Ectodermal cell (in vitro differentiated cells): ENCODE measurements around the gene TCL1A.

Experiments used
- H3K27ac ChIP-seq: 2 replicates; pipeline ENCODE4 v1.7.0; 2013; ENCODE audit warnings: mild to moderate bottlenecking, low read depth, low read length; ENCODE audit not compliant: insufficient read depth, poor library complexity, severe bottlenecking
- H3K27me3 ChIP-seq: 2 replicates; pipeline ENCODE4 v1.7.0; 2013; ENCODE audit warnings: mild to moderate bottlenecking, low read length; ENCODE audit not compliant: insufficient read depth, control insufficient read depth, poor library complexity, severe bottlenecking
- H3K36me3 ChIP-seq: one replicate; pipeline ENCODE4 v1.7.0; 2013; ENCODE audit warnings: low read length; ENCODE audit not compliant: control insufficient read depth, insufficient read depth
- H3K4me1 ChIP-seq: one replicate; pipeline ENCODE4 v1.7.0; 2013; ENCODE audit warnings: low read length; ENCODE audit not compliant: control insufficient read depth, insufficient read depth
- H3K4me3 ChIP-seq: 2 replicates; pipeline ENCODE4 v1.7.0; 2013; ENCODE audit warnings: low read depth, low read length, control low read depth; ENCODE audit not compliant: insufficient read depth
- H3K9me3 ChIP-seq: 2 replicates; pipeline ENCODE4 v1.7.0; 2013; ENCODE audit warnings: mild to moderate bottlenecking, low read length, moderate library complexity; ENCODE audit not compliant: control insufficient read depth
- WGBS, 2 experiments: methylation state at CpG; one replicate each; pipeline ENCODE4 v1.1.7; 2013; ENCODE audit warnings: missing lambda C conversion rate in 2 of 2; 5-methylcytosine and 5-hydroxymethylcytosine counted together

Gene TCL1A

GRCh38 chr14:95695051-95695450 lies 18.9 kb downstream of the TCL1A start:
- Histone ChIP-seq H3K9me3 (no peaks in the 10 kb centered on the region), H3K27ac (no peak overlapping the region), H3K4me1 (peaks cover 9% of the 10 kb centered on the region), H3K4me3 (no peak overlapping the region), H3K27me3 (no peaks in the 10 kb centered on the region), H3K36me3 (no peaks in the 10 kb centered on the region)
- 73 to 77% methylated on average over 5 of the region's 5 CpGs for WGBS, 2 experiments

GRCh38 chr14:95692109-95692508 lies 21.8 kb downstream of the TCL1A start:
- Histone ChIP-seq H3K27ac (no peak overlapping the region), H3K9me3 (no peaks in the 10 kb centered on the region), H3K4me3 (no peak overlapping the region), H3K36me3 (no peaks in the 10 kb centered on the region), H3K4me1 (peaks cover 5% of the 10 kb centered on the region), H3K27me3 (no peaks in the 10 kb centered on the region)
- WGBS, 2 experiments = 93 to 95% methylated on average over 4 of the region's 4 CpGs

GRCh38 chr14:95691591-95691990 lies 22.3 kb downstream of the TCL1A start:
- Histone ChIP-seq H3K36me3 (no peaks in the 10 kb centered on the region), H3K4me1 (peaks cover 5% of the 10 kb centered on the region), H3K9me3 (no peaks in the 10 kb centered on the region), H3K4me3 (no peak overlapping the region), H3K27me3 (no peaks in the 10 kb centered on the region), H3K27ac (no peak overlapping the region)
- WGBS, 2 experiments = 91% methylated on average over 10 of the region's 10 CpGs

GRCh38 chr14:95690815-95691214 lies 23.1 kb downstream of the TCL1A start:
- H3K27me3 ChIP-seq = no peaks in the 10 kb centered on the region
- 88 to 89% methylated on average over 10 of the region's 10 CpGs for WGBS, 2 experiments
- H3K9me3 ChIP-seq = no peaks in the 10 kb centered on the region
- no peak overlapping the region for H3K4me3 ChIP-seq
- no peak overlapping the region for H3K27ac ChIP-seq
- H3K4me1 ChIP-seq = peaks cover 5% of the 10 kb centered on the region
- H3K36me3 ChIP-seq = no peaks in the 10 kb centered on the region

- H3K27ac ChIP-seq = no peak overlapping the region
- no peaks in the 10 kb centered on the region for H3K27me3 ChIP-seq
- no peaks in the 10 kb centered on the region for H3K9me3 ChIP-seq
- H3K4me1 ChIP-seq = peaks cover 5% of the 10 kb centered on the region
- no peaks in the 10 kb centered on the region for H3K36me3 ChIP-seq
- 63 to 64% methylated on average over 5 of the region's 5 CpGs for WGBS, 2 experiments
- no peak overlapping the region for H3K4me3 ChIP-seq
Measured at GRCh38 chr14:95689441-95689840, 24.5 kb downstream of the TCL1A start.

- no peak overlapping the region for H3K27ac ChIP-seq
- 63 to 69% methylated on average over 2 of the region's 2 CpGs for WGBS, 2 experiments
- no peak overlapping the region for H3K4me3 ChIP-seq
- H3K9me3 ChIP-seq = no peaks in the 10 kb centered on the region
- H3K27me3 ChIP-seq = no peaks in the 10 kb centered on the region
- H3K36me3 ChIP-seq = no peaks in the 10 kb centered on the region
- H3K4me1 ChIP-seq = no peaks in the 10 kb centered on the region
Measured at GRCh38 chr14:95686935-95687334, 27.0 kb downstream of the TCL1A start.

- 81 to 85% methylated on average over 34 to 36 of the region's 38 CpGs for WGBS, 2 experiments
- Histone ChIP-seq H3K36me3 (no peaks in the 10 kb centered on the region), H3K27me3 (no peaks in the 10 kb centered on the region), H3K27ac (no peak within 1 kb of the TSS), H3K4me1 (no peaks in the 10 kb centered on the region), H3K9me3 (no peaks in the 10 kb centered on the region), H3K4me3 (no peak within 1 kb of the TSS)
Measured at GRCh38 chr14:95685978-95686922, 27.7 kb downstream of the TCL1A start, which contains the start of gene TCL1B. Gene TCL1B (plus strand): TSS chr14:95686426. CDS start chr14:95686468, 42 bp downstream.

GRCh38 chr14:95683793-95684192 lies 30.1 kb downstream of the TCL1A start:
- Histone ChIP-seq H3K4me3 (no peak overlapping the region), H3K27me3 (no peaks in the 10 kb centered on the region), H3K4me1 (peaks cover 4% of the 10 kb centered on the region), H3K9me3 (peaks cover 2% of the 10 kb centered on the region), H3K36me3 (no peaks in the 10 kb centered on the region), H3K27ac (no peak overlapping the region)
- WGBS, 2 experiments = 81 to 84% methylated on average over 4 of the region's 4 CpGs

- H3K4me1 ChIP-seq = peaks cover 4% of the 10 kb centered on the region
- no peak overlapping the region for H3K27ac ChIP-seq
- no peak overlapping the region for H3K4me3 ChIP-seq
- H3K27me3 ChIP-seq = no peaks in the 10 kb centered on the region
- WGBS, 2 experiments = 95 to 97% methylated on average over 2 of the region's 2 CpGs
- no peaks in the 10 kb centered on the region for H3K36me3 ChIP-seq
- H3K9me3 ChIP-seq = peaks cover 2% of the 10 kb centered on the region
Measured at GRCh38 chr14:95681153-95681552, 32.8 kb downstream of the TCL1A start.

GRCh38 chr14:95679998-95680735 lies 33.8 kb downstream of the TCL1A start:
- 18% methylated on average over 8 of the region's 8 CpGs for WGBS, 2 experiments
- no peaks in the 10 kb centered on the region for H3K27me3 ChIP-seq
- peaks cover 9% of the 10 kb centered on the region for H3K4me1 ChIP-seq
- no peaks in the 10 kb centered on the region for H3K36me3 ChIP-seq
- no peak overlapping the region for H3K27ac ChIP-seq
- no peak overlapping the region for H3K4me3 ChIP-seq
- H3K9me3 ChIP-seq = peaks cover 2% of the 10 kb centered on the region
